Esophagus squamous epithelium (tissue), 4 donors: ENCODE results near the gene CASK.

Experiments
- POLR2A ChIP-seq, 4 donors: fragments of 450-650 bp; IDR thresholded peaks; one replicate each; pipeline ENCODE4 v1.6.1; 2017; ENCODE audit warnings: antibody characterized with exemption in 4 of 4, mild to moderate bottlenecking in 4 of 4, moderate library complexity in 3 of 4
- TF ChIP-seq, protein P1 (sequence below), 6 experiments: fragments of 450-650 bp in 4 of 6; fragments of 200-600 bp in 2 of 6; sonication (generic) in 2 of 6; IDR thresholded peaks; one replicate each; pipeline ENCODE4 v1.5.1; 2016 to 2019; ENCODE audit warnings: antibody characterized with exemption in 6 of 6, mild to moderate bottlenecking in 4 of 6, moderate library complexity in 4 of 6

DNA sequence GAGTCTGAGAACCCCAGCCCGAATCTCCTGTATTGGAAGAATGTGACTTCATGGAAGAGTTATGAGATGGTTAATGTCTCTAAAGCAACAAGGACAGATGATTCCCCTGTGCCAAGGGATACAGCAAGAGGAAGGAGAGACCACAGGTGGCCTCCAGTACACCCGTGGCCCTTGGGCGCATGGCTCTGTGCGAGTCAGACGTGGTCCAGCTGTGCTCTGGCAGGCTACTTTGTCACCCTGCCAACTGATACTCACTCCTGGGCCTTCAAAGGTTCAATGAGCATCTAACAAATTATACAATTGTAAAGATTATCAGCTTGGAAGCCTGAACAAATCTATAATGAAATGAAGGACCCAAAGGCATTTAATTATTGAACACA is 404.5 kb downstream of the CASK start:
- TF ChIP-seq POLR2A (IDR thresholded peaks at IDR 0.05) = no peak
- TF ChIP-seq, protein P1, sequence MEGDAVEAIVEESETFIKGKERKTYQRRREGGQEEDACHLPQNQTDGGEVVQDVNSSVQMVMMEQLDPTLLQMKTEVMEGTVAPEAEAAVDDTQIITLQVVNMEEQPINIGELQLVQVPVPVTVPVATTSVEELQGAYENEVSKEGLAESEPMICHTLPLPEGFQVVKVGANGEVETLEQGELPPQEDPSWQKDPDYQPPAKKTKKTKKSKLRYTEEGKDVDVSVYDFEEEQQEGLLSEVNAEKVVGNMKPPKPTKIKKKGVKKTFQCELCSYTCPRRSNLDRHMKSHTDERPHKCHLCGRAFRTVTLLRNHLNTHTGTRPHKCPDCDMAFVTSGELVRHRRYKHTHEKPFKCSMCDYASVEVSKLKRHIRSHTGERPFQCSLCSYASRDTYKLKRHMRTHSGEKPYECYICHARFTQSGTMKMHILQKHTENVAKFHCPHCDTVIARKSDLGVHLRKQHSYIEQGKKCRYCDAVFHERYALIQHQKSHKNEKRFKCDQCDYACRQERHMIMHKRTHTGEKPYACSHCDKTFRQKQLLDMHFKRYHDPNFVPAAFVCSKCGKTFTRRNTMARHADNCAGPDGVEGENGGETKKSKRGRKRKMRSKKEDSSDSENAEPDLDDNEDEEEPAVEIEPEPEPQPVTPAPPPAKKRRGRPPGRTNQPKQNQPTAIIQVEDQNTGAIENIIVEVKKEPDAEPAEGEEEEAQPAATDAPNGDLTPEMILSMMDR (IDR thresholded peaks at IDR 0.05) = no peak
